22Rv1 (cell line): ENCODE results near the gene FBXO8.

ENCODE experiments used
- CTCF ChIP-seq: fragments of 450-650 bp; IDR thresholded peaks from 2 replicates; pipeline ENCODE4 v1.5.1; 2017; ENCODE audit warnings: mild to moderate bottlenecking
- ZFX ChIP-seq: fragments of 450-650 bp; IDR thresholded peaks from 2 replicates; pipeline ENCODE4 v1.6.1; 2017; ENCODE audit warnings: antibody characterized with exemption, borderline replicate concordance

DNA sequence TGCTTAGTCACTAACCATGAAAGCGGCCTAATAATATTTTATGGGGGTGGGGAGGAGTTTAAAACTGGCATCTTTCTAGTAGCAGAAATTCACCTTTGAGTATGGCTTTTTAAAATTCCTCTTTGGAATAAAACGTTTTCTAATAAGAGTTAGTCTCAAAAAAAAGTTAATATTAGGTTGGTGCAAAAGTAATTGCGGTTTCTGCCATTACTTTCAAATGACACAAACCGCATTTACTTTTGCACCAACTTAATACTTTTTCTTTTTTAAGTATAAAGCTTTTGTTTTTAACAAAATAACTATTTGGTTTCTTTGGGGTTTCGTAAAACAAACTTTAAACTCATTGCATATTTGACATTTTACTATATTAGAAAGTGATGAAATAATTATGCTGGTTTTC, 68.4 kb downstream of the FBXO8 start:
- TF ChIP-seq CTCF (no peak), ZFX (no peak)
